ENCODE results near the gene TBC1D3B.
"Not testable (repeated sequence)": the region's sequence is repeated elsewhere in the genome, so short reads cannot be mapped to it uniquely, and the experiment has no call there.

The TBC1D3B gene

DNA sequence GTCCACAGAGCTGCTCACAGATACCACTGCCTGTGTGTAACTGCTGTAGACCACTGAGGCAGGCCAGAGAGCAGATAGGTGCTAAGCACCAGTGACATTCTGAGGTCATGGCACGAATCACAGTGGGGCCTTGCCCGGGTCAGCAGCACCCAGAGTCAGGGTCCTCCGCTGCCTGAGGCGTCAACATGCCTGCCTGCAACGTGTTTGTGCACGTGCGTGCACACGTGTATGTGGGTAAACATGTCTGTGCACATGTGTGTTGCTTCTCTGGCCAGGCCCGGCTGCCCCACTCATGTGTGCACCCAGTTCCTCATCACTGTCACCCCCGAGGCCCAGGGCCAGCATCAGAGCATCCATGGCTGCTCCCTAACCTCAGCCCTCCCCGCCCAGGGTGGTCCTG is at the start of gene TBC1D3B:
TSS of gene TBC1D3B (minus strand) at position 101 of the 400 bp plus-strand sequence. CDS start 1,586 bp downstream, outside the sequence.
- H3K4me3 ChIP-seq (ENCODE audit: low read depth, low read length); DNase-seq (ENCODE audit: low read depth): not testable (repeated sequence)

DNA sequence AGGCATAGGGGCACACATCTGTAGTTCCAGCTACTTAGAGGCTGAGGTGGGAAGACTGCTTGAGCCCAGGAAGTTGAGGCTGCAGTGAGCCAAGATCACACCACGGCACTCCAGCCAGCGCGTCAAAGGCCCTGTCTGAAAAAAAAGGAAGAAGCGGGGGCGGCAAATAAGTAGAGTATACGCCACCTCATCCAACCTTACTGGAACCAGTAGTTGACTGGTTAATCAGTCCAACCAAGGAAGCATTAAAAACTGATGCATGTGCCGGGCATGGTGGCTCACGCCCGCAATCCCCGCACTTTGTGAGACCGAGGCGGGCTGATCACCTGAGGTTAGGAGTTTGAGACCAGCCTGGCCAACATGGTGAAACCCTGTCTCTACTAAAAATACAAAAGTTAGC is 46.5 kb upstream of the TBC1D3B start:
- DNase-seq (ENCODE audit: low read depth); H3K4me3 ChIP-seq (ENCODE audit: low read depth, low read length): not testable (repeated sequence)

GRCh38 chr17:36221581-36222100 is 45.2 kb upstream of the TBC1D3B start:
- H3K4me3 ChIP-seq (ENCODE audit: low read depth, low read length); DNase-seq (ENCODE audit: low read depth): not testable (repeated sequence)

- H3K4me3 ChIP-seq (ENCODE audit: low read depth, low read length); DNase-seq (ENCODE audit: low read depth): not testable (repeated sequence)
These were observed 44.5 kb upstream of the TBC1D3B start for GRCh38 chr17:36220737-36221580.

- H3K4me3 ChIP-seq (ENCODE audit: low read depth, low read length): not testable (repeated sequence)
These were observed 43.1 kb upstream of the TBC1D3B start for GRCh38 chr17:36219556-36219955.

GRCh38 chr17:36215406-36216308 is 39.2 kb upstream of the TBC1D3B start:
- H3K4me3 ChIP-seq (ENCODE audit: low read depth, low read length); DNase-seq (ENCODE audit: low read depth): not testable (repeated sequence)

More at GRCh38 chr17:36219556-36219955, 43.1 kb upstream of the TBC1D3B start:
- DNase-seq (ENCODE audit: low read depth): not testable (repeated sequence)

DNA sequence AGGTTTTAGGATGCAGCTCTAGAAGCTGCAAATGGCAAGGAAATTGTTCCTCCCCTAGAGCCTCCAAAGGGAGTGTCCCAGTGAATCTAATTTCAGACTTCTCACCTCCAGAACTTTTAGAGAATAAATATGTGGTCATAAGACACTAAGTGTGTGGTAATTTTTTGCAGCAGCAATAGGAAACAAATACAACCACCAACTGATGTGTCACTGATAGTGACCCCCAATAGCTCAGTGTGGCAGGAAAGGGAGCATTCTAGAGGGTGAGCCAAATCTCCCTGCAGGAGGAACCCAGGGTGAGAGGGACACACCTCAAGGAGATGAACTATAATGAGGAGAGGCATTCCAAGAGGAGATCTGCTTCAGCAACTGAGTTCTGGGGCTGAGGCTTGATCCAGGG is 38.5 kb upstream of the TBC1D3B start:
- no peak for DNase-seq (ENCODE audit: low read depth)
- no peak for TF ChIP-seq CTCF (IDR thresholded peaks at IDR 0.05; ENCODE audit: low read depth, low read length, missing control alignments)

DNA sequence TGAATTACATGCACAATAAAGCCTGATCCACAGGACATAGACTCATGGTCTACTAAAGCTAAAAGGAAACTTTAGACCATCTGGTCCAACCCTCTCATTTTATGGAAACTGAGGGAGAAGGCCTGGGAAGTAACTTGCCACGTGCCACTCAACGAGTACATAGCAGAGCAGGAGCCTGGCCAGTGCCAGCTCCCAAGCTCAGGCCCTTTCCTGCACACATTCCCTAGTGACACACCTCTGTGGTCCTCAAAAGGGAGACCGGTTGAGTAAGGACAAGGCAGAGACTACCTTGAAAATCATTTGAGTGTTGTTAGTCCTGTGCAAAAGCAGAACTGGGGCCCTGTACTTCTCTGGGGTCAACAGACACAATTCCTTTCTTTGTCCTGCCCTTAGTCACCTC is 37.3 kb upstream of the TBC1D3B start:
- DNase-seq (ENCODE audit: low read depth): no peak
- no peak for TF ChIP-seq CTCF (IDR thresholded peaks at IDR 0.05; ENCODE audit: low read depth, low read length, missing control alignments)
- no peak overlapping the region for H3K4me3 ChIP-seq (ENCODE audit: low read depth, low read length)

More for the DNA sequence above, 38.5 kb upstream of the TBC1D3B start:
- H3K4me3 ChIP-seq (ENCODE audit: low read depth, low read length): no peak overlapping the region

DNA sequence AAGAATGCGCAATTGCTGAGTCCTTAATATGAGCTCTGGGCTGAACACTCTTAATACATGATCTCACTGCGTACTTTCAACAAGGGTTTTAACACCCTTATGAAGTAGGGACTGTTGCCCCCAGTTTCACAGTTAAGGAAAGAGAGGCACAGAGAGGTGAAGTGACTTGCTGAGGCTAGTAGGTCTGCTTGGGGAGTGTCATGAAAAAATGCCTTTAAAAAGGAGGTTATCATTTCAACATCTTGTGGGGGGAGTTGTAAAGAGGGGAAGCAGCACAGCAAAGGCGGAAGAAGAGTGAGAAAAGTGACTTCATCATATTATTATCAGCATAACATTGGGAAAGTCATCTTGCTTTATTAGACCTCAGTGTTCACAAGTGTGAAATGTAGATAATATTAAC is 36.5 kb upstream of the TBC1D3B start:
- no peak for TF ChIP-seq CTCF (IDR thresholded peaks at IDR 0.05; ENCODE audit: low read depth, low read length, missing control alignments)
- DNase-seq (ENCODE audit: low read depth): no peak
- H3K4me3 ChIP-seq (ENCODE audit: low read depth, low read length): no peak overlapping the region

DNA sequence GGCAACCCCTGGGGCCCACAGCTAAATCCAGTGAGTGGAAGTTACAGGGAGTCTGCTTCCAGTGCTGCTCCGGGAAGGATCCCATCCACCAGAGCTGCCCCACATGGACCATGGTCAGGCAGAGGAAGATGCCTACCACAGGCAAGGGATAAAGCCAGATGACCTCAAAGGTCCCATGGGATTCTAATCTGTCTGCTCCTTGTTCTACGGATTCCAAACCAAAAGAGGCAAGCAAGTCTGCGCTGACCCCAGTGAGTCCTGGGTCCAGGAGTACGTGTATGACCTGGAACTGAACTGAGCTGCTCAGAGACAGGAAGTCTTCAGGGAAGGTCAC is 35.8 kb upstream of the TBC1D3B start:
- no peak for DNase-seq (ENCODE audit: low read depth)
- TF ChIP-seq CTCF (IDR thresholded peaks at IDR 0.05; ENCODE audit: low read depth, low read length, missing control alignments): no peak
- no peak overlapping the region for H3K4me3 ChIP-seq (ENCODE audit: low read depth, low read length)

- not testable (repeated sequence) for DNase-seq (ENCODE audit: low read depth); H3K4me3 ChIP-seq (ENCODE audit: low read depth, low read length)
These were observed 35.2 kb upstream of the TBC1D3B start for GRCh38 chr17:36211484-36212271.

DNA sequence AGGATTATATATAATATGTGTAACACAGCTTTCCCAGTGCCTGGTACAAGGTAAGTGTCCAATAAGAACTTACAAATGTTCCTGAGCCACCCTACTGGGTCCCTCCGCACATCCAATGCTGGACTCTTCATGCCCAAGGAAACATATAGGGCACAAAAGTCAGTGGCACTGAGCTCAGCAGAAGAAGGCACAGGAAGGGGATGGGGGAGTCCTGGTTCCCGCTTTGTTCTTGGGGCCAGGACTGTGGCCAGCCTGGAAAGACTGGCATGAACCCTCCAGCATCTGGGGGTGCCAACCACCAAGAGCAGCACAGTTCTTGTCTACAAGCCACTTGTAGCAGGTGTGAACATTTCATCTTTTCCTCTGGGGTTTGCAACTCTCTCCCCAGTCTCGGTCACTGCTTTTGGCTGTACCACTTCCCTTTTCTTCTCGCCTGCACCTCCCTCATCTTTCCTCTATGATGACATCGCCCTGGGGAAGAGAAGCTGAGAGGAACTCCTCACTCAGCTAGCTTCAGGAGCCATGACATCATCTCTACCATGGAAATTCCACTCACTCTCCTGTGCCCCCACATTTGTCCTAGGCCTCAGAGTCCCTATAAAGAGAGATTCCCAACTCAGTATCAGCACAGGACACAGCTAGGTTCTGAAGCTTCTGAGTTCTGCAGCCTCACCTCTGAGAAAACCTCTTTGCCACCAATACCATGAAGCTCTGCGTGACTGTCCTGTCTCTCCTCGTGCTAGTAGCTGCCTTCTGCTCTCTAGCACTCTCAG is 34.2 kb upstream of the TBC1D3B start, which contains the start of gene CCL4L2:
TSS of gene CCL4L2 (plus strand) at position 625 of the 773 bp plus-strand sequence.
- not testable (repeated sequence) for DNase-seq (ENCODE audit: low read depth); H3K4me3 ChIP-seq (ENCODE audit: low read depth, low read length)
